ENCODE results near the gene MROH2B.

DNA sequence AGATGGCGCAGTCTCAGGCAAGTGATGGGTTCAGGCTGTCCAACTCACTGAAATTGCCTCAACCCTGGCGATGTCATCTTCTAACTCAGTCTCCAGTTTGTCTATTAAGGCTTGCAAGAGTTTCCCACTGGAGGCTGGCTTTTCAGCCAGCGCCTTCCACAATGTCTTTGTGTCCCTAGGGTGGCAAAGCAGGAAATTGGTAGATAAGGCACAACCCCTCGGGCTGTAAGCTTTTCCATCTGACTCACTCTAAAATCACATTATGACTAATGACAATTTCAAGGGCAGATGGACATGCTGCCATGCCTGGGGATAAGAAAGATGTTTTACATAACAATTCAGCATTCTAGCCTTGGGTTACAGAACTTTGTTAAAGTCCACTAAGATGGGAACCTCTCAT is 61.9 kb downstream of the MROH2B start:
- TF ChIP-seq, protein P1, sequence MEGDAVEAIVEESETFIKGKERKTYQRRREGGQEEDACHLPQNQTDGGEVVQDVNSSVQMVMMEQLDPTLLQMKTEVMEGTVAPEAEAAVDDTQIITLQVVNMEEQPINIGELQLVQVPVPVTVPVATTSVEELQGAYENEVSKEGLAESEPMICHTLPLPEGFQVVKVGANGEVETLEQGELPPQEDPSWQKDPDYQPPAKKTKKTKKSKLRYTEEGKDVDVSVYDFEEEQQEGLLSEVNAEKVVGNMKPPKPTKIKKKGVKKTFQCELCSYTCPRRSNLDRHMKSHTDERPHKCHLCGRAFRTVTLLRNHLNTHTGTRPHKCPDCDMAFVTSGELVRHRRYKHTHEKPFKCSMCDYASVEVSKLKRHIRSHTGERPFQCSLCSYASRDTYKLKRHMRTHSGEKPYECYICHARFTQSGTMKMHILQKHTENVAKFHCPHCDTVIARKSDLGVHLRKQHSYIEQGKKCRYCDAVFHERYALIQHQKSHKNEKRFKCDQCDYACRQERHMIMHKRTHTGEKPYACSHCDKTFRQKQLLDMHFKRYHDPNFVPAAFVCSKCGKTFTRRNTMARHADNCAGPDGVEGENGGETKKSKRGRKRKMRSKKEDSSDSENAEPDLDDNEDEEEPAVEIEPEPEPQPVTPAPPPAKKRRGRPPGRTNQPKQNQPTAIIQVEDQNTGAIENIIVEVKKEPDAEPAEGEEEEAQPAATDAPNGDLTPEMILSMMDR (IDR thresholded peaks at IDR 0.05 in 2 of 3, conservative IDR thresholded peaks at IDR 0.05 in 1 of 3; ENCODE audit: borderline replicate concordance in 1 of 3, insufficient read depth in 1 of 3, low read depth in 2 of 3, low read length in 2 of 3), result no peak
- TF ChIP-seq FOSL1 (IDR thresholded peaks at IDR 0.05; ENCODE audit: low read depth) (peak; percentile 77), YY1 (IDR thresholded peaks at IDR 0.05; ENCODE audit: extremely low read depth, insufficient replicate concordance, low read depth, low read length) (no peak), REST (IDR thresholded peaks at IDR 0.05; ENCODE audit: low read depth) (no peak), EGR1 (IDR thresholded peaks at IDR 0.05; ENCODE audit: low read depth) (no peak), ZNF274 (IDR thresholded peaks at IDR 0.05; ENCODE audit: low read depth, low read length) (no peak), POLR2A (IDR thresholded peaks at IDR 0.05; ENCODE audit: borderline replicate concordance, extremely low read depth, insufficient read depth, insufficient read length) (no peak), CBX3 (IDR thresholded peaks at IDR 0.05; ENCODE audit: low read depth) (no peak), EZH2phosphoT487 (IDR thresholded peaks at IDR 0.05; ENCODE audit: borderline replicate concordance) (no peak), EZH2 (IDR thresholded peaks at IDR 0.05) (no peak)
- TF ChIP-seq, protein P2, sequence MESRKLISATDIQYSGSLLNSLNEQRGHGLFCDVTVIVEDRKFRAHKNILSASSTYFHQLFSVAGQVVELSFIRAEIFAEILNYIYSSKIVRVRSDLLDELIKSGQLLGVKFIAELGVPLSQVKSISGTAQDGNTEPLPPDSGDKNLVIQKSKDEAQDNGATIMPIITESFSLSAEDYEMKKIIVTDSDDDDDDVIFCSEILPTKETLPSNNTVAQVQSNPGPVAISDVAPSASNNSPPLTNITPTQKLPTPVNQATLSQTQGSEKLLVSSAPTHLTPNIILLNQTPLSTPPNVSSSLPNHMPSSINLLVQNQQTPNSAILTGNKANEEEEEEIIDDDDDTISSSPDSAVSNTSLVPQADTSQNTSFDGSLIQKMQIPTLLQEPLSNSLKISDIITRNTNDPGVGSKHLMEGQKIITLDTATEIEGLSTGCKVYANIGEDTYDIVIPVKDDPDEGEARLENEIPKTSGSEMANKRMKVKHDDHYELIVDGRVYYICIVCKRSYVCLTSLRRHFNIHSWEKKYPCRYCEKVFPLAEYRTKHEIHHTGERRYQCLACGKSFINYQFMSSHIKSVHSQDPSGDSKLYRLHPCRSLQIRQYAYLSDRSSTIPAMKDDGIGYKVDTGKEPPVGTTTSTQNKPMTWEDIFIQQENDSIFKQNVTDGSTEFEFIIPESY (IDR thresholded peaks at IDR 0.05; ENCODE audit: extremely low read depth, insufficient replicate concordance, low read length), result no peak

Data from HCT116 (cell line).